ENCODE results near the gene SRD5A1.

SRD5A1 gene

DNA sequence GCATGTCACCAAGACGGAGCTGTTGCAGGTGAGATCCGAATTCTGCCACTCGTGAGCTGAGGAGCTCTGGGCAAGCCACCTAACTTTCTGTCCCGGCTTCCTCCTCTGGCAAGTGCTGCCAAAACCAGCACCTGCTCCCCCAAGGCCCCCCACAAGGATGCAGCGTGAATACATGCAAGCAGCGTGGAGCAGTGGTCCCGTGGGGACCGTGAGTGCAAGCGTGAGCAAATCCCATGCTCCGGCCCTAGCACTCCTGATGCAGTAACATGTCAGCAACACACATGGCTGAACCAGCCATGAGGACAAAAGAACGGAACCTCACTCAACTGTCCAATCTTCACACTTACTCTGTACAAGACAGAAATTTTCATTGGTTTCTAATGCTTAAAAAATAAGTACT, 31.4 kb upstream of the SRD5A1 start:
- H3K4me3 ChIP-seq (ENCODE audit: low read length) = no peak overlapping the region
- DNase-seq (ENCODE audit: low read depth, low spot score) = no peak

DNA sequence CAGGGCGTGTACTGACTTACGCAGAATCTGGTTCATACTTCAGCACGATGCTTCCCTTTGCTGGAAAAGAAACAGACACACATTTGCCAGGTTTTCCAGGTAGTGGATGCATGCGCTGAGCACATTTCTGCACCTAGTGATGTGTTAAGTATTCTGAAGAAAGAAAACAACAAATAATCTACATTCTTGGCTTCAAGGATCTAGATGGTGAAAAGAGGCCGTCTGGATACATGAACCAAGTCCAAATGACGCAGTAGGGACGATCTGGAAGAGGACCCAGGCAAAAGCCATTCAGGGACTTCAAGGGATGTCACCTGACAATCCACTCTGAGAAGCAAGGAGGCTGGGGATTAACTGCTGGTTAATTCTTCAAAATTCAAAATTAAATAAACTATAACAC, 30.8 kb upstream of the SRD5A1 start:
- no peak overlapping the region for H3K4me3 ChIP-seq (ENCODE audit: low read length)
- no peak for DNase-seq (ENCODE audit: low read depth, low spot score)

DNA sequence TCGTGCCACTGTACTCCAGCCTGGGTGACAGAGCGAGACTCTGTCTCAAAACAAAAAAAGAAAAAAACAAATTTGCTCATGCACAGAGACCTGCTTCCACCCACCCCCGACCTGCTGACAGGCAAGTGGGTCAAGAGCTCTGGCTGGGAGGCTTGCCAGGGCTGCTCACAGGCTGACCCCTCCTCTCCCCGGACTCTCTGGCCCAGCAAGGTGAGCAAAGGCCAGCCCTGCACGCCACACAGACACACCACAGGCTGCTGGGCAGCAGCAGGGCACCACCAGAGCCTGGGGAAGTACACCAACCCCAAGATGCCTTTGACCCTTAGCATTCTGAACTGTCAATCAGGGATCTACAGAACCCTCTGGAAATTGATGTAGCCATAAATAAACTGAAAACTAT, 29.6 kb upstream of the SRD5A1 start:
- DNase-seq (ENCODE audit: low read depth, low spot score) = no peak
- H3K4me3 ChIP-seq (ENCODE audit: low read length) = no peak overlapping the region

DNA sequence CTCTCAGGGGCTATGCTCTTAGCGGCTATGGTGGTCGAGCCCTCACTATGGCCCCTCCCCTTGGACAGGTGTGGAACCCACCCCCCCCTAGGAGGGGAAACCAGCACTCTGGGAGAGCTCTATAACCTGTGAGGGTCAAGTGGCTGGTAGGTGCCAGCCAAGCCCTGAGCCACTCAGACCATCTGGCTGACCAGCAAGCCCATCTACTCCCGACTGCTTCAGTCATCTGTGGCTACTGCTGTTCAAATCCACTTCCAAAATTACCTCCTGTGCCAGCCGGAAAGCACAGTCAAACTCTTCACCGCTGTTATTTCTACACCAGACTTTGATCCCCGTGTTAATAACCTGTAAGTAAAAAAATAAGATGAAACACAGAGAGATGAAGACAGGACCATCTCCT, 28.9 kb upstream of the SRD5A1 start:
- H3K4me3 ChIP-seq (ENCODE audit: low read length) = no peak overlapping the region
- no peak for DNase-seq (ENCODE audit: low read depth, low spot score)

DNA sequence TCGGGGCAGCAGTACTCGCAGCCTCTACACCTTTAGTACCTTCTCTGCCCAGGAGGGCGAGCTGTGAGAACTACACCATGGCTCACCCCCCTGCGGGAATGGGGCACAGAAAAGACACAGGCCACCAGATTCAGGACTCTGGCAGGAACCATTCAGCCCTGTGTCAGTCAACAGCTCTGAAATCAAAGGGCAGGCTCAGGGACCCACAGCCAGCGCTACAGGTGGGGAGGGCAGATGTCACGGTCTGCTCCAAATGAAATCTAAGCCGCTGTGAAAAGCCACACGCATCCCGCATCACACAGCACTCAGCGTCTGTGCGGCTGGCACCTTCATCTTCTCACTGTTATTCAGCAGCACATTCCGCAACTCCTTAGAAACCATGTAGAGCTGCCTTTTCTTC, 28.3 kb upstream of the SRD5A1 start:
- no peak for DNase-seq (ENCODE audit: low read depth, low spot score)
- no peak overlapping the region for H3K4me3 ChIP-seq (ENCODE audit: low read length)

DNA sequence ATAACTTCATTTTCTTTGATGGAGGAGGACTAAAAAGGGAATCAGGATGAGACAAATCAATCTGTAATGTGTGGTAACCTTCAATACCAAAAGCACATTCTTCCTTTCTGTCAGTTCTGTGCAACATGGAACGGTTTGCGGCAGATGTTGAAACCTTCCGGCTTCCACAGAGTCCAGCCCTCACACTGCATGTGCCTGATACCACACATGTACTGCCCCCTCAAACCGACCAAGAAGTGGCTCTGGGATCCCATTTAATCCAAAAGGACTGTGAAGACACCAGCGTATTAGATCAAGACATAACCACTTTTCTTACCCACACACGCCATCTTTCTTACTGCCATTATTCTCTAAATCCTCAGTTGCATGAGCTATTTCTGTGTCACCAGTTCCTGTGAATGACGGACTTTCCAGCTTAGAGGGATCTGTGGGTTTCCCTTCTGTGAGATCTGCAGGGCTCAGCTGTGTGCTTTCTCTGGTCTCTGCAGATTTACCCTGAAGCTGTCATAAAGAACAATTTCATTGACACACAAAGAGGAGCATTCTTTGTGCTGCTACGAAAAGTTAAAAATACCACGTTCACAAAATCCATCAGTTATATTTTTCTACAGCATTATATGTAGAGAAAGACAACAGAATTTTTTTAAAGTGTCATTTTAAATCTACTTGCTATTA, 26.2 kb upstream of the SRD5A1 start:
- DNase-seq (ENCODE audit: low read depth, low spot score) = no peak
- H3K4me3 ChIP-seq (ENCODE audit: low read length) = no peak overlapping the region

DNA sequence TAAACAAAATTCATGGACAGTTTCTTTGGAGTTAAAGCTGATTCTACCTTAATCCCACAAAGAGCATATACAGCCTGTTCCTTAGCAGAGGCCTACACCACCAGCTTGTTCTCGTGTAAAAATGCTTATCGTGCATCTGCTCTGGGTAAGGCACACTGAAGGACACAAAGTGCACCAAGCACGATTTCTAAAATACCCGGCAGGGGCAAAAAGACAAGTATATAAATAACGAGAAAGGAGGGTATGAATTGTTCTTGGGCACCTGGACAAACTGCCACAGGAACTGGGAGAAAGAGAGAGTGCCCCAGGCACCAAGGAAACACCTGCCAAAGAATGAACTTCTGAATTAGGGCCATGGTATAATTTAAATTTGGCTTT, 25.7 kb upstream of the SRD5A1 start:
- DNase-seq (ENCODE audit: low read depth, low spot score) = no peak

DNA sequence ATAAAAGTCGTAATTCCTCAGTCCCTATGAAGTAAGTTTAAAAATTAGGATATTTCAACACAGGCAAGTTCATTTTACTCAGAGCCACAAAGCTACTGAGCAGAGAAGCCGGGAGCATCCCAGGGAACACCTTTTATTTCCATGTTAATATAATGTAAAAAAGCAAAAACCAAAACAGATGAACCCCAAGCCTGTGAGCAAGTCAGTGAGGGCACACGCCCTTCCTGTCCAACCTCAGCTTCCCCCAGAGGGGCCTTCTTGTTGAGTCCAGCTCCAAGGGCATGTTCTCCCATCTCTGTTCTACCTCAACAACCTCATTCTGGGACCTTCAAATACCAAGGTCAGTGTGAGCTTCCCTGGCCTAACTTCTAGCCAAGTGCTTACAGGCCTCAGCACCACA, 25.2 kb upstream of the SRD5A1 start:
- no peak overlapping the region for H3K4me3 ChIP-seq (ENCODE audit: low read length)
- DNase-seq (ENCODE audit: low read depth, low spot score) = no peak

More for the DNA sequence above, 25.7 kb upstream of the SRD5A1 start:
- H3K4me3 ChIP-seq (ENCODE audit: low read length) = no peak overlapping the region

DNA sequence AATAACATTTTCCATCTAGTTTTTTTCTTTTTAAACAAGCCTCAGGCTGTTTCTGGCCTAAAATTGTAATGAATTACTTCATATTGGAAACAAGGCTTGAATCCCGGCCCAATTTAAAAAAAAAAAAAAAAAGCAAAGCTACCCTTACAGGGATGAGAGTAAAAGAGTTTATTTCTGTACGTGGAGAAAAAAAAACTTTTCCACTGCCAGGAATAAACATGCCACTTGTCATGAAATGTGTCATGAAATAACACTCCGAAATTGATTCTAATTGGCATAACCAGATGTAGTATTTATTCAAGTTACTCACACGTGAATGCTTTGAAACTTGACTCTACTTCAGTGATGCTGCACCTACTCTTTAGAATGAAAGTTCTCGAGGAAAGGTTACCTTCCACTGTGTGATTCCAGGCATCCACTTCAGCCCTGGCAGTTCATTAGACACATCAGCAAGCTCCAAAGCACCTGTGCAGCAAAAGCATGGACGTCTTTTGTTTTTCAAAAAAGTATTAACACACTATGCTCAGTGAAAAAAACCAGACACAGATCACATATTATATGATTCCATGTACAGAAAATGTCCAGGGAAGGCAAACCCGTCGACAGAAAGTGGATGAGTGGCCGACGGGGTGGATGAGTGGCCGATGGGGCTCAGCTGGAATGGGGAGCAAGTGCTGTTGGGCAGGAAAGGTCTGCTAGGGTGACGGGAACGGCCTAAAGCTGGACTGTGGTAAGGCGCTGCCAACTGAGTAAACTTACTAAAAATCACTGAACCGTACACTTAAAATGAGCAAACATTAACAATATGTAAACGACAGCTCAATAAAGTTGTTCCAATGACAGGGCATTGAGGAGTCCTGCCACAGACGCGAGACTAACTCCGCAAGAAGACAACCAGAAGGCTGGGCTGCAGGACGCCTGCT, 21.6 kb upstream of the SRD5A1 start:
- DNase-seq (ENCODE audit: low read depth, low spot score) = no peak
- H3K4me3 ChIP-seq (ENCODE audit: low read length) = no peak overlapping the region

DNA sequence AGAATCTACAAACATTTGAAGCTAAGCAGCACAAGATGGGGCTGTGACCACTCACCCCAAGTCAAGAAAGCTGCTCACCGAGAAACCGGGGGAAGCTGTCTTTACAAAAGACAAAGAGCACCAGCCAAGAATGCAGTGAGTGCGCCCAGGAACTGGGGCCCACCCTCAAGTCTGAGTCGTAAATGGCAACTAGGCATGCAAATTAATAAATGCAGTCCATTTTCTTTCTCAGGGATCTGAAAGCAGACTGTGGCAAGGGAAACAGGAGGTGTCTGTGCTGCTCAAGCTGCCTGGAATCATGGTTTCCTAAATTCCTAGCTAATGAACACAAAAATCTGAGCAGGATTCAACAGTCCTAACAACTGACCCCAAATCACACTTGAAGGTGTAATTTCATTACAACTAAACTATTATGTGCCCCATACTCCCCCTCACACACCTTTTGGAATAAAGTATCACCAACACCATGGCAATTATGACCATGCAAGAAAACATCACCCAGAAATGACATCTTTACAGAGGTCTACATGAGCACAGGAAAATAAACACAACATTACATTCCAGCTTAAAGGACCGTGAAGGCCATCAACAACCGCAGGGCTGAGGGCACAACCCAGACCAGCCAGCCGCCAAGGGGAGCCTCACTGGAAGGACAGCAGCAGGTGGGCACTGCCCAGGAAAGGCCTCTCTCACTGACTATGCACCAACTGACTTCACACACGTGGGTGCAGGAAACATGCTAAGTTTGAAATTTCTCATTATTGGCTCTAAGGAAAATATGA, 18.0 kb upstream of the SRD5A1 start:
- no peak overlapping the region for H3K4me3 ChIP-seq (ENCODE audit: low read length)
- no peak for DNase-seq (ENCODE audit: low read depth, low spot score)

DNA sequence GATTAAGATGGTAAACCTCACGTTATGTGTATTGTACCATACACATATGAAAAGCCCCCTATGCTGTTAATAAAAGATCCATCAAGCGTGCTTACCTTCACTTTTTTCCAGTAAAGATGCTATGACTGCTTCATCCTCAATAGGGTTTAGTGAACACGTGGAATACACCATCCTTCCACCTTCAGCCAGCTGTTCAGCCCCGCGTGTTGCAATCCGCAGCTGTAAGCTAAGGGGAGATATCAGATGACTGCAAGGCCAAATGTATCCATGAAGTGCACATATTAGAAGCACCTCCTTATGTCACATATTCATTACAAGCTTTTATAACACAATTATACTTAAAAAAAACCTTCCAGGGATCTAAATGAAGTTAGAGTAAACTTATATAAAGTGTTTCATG, 16.6 kb upstream of the SRD5A1 start:
- no peak for DNase-seq (ENCODE audit: low read depth, low spot score)

DNA sequence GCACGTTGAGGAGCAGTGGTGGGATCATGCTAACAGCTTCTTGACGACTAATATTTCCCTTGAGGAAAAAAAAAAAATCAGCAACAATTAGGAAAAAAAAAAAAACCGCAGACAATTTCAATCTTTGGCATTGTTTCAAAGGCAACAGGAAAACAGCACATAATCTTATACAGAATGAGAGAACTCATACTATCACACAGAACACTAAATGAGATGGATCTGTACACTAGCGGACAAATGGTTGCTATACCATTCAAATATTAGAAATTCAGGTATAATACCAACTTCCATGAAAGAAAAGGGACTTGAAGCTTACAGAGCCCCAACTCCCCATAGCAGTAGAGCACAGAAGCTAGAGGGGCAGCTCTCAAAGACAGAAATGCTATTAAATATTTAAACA, 10.0 kb upstream of the SRD5A1 start:
- no peak overlapping the region for H3K4me3 ChIP-seq (ENCODE audit: low read length)
- DNase-seq (ENCODE audit: low read depth, low spot score) = no peak

More for the DNA sequence above, 16.6 kb upstream of the SRD5A1 start:
- no peak overlapping the region for H3K4me3 ChIP-seq (ENCODE audit: low read length)

DNA sequence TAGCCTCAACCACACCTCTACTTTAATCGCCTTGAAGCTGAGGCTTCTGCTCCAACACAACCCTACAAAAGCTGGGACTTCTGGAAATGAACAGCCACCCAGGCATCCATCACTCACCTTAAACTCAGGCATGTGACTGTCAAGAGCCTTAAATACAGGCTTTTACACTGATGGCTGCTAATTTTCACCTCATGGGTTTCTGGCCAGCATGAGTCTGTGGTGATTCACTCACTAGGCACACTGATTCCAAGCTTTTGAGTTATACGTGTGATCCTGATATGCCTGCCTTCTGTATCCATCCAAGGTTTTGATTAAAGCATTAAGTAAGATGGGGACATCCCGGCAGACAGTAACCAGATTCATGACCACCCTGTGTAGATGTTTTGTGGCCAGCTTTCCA, 9.3 kb upstream of the SRD5A1 start:
- H3K4me3 ChIP-seq (ENCODE audit: low read length) = no peak overlapping the region
- no peak for DNase-seq (ENCODE audit: low read depth, low spot score)

DNA sequence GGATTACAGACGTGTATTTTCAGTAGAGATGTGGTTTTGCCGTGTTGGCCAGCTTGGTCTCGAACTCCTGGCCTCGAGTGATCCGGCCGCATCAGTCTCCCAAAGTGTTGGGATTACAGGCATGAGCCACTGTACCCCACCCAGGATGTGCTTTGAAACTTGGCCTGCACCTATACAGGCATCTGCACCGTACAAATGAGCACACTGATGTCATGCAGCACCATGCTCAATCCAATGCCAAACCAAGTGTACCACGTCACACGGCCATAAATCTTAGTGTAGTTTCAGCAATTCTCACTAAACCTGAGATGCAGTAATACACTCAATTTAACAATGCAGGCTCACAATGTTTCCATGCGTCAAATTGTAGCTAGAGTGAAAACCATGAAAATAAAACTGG, 6.7 kb upstream of the SRD5A1 start:
- DNase-seq (ENCODE audit: low read depth, low spot score) = no peak
- H3K4me3 ChIP-seq (ENCODE audit: low read length) = no peak overlapping the region

DNA sequence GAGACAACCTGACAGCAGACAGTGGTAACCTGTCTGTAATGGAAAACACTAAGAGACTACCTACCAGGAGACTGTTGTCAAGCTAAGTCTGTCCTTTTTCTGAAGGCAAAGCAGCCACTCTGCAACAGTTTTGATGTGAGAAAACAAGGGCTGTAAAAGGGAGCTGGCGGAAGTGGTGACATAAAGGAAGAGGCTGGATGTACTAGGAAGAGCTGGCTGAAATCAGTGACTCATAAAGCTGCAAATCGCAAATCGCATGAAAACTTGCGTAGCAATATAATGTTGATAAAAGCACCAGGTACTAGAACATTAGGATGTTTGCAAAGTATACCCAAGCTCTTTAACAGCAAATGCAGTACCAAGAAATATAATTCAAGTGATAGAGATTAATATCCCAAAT, 1.8 kb upstream of the SRD5A1 start:
- H3K4me3 ChIP-seq (ENCODE audit: low read length) = peak overlapping the region; percentile 97

DNA sequence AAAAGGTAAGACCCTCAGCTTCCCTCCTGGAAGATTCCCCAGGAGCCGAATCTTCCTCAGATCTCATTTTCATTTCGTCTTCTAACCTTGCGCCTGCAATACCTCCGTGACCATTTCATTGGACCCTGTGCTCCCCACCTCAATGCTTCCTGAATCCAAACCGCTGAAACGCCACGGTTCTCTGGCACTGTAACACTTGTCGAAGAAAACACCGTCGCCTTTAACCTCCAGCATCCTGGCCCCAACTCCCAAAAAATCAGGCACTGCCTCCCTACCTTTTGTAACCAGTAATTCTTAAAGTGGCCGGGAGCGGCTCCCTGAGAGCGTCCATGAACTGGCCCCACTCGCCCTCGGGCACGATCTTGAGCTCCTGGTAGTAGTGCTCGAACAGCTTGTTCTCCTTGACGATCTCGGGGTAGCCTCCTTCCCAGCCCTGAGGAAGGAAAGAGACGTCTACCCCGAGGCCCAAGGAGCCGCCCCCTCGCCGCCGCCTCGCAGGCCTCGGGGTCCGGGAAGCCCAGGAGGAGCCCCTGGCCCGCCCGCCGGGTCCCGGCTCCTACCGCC, 834 bp upstream of the SRD5A1 start:
- peak overlapping the region; percentile 97 for H3K4me3 ChIP-seq (ENCODE audit: low read length)
- DNase-seq (ENCODE audit: low read depth, low spot score) = no peak

More for the DNA sequence above, 1.8 kb upstream of the SRD5A1 start:
- no peak for DNase-seq (ENCODE audit: low read depth, low spot score)

DNA sequence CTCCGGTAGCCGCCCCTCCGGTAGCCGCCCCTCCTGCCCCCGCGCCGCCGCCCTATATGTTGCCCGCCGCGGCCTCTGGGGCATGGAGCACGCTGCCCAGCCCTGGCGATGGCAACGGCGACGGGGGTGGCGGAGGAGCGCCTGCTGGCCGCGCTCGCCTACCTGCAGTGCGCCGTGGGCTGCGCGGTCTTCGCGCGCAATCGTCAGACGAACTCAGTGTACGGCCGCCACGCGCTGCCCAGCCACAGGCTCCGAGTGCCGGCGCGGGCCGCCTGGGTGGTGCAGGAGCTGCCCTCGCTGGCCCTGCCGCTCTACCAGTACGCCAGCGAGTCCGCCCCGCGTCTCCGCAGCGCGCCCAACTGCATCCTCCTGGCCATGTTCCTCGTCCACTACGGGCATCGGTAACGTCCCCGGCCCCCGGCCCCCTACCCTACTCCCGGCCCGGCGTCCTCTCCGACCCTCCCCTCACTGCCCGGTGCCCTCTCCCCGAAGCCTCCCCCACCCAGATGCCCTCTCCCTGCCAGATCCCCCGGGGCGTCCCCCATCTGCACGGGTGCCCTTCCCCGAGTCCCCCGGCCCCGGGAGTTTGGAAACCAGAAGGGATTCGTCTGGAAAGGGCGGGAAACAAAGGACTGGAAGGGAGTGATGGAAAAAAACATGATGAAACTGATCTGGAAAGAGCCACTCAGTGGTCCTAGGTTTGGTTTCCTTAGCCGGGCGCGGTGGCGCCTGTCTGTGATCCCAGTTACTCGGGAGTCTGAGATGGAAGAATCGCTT, 417 bp downstream of the SRD5A1 start:
- H3K4me3 ChIP-seq (ENCODE audit: low read length) = peak overlapping the region; percentile 97
- DNase-seq (ENCODE audit: low read depth, low spot score) = no peak

DNA sequence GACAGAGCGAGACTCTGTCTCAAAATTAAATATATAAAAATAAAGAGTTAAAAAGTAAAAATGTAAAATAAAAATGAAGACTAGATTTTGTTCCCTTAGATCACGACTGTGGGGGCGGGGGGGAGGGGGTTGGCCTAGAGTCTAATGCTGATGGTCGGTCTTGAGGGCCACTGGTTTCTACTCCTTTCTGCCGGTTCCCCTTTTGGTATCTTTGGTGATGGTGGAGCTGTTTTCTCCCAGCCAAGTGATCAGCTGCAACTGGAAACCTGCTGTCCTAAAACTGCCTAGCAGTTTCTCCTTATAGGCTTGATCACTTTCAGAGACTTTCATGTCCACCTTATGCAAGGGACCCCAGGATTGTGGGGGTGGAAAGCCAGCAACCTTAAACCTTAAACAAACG, 1.1 kb downstream of the SRD5A1 start:
- H3K4me3 ChIP-seq (ENCODE audit: low read length) = peak overlapping the region; percentile 97
- DNase-seq (ENCODE audit: low read depth, low spot score) = no peak

Data from Jurkat, Clone E6-1 (cell line).